ENCODE data around the gene ZCCHC24.

Gene ZCCHC24

GRCh38 chr10:79430936-79431335, 14.5 kb downstream of the ZCCHC24 start:
- no peak for ATAC-seq

GRCh38 chr10:79430325-79430905, 15.0 kb downstream of the ZCCHC24 start:
- ATAC-seq: no peak

- ATAC-seq: no peak
Measured at GRCh38 chr10:79429751-79430150, 15.7 kb downstream of the ZCCHC24 start.

GRCh38 chr10:79427965-79428364, 17.5 kb downstream of the ZCCHC24 start:
- no peak for ATAC-seq

GRCh38 chr10:79425074-79425532, 20.3 kb downstream of the ZCCHC24 start:
- no peak for ATAC-seq

GRCh38 chr10:79424221-79425073, 21.0 kb downstream of the ZCCHC24 start:
- no peak for ATAC-seq

- ATAC-seq: no peak
Measured at GRCh38 chr10:79422178-79422892, 23.1 kb downstream of the ZCCHC24 start.

GRCh38 chr10:79420974-79421688, 24.3 kb downstream of the ZCCHC24 start:
- no peak for ATAC-seq

- no peak for ATAC-seq
Measured at GRCh38 chr10:79418886-79419595, 26.4 kb downstream of the ZCCHC24 start.

- no peak for ATAC-seq
Measured at GRCh38 chr10:79418274-79418673, 27.1 kb downstream of the ZCCHC24 start.

GRCh38 chr10:79417731-79418130, 27.7 kb downstream of the ZCCHC24 start:
- ATAC-seq: no peak

GRCh38 chr10:79417266-79417665, 28.2 kb downstream of the ZCCHC24 start:
- no peak for ATAC-seq

- ATAC-seq: no peak
Measured at GRCh38 chr10:79416578-79417255, 28.7 kb downstream of the ZCCHC24 start.

- no peak for ATAC-seq
Measured at GRCh38 chr10:79415736-79416577, 29.5 kb downstream of the ZCCHC24 start.

GRCh38 chr10:79414714-79415113, 30.7 kb downstream of the ZCCHC24 start:
- ATAC-seq: no peak

- ATAC-seq: peak; percentile 23 to 45
Measured at GRCh38 chr10:79413196-79413595, 32.2 kb downstream of the ZCCHC24 start.

- no peak for ATAC-seq
Measured at GRCh38 chr10:79412516-79412915, 32.9 kb downstream of the ZCCHC24 start.

GRCh38 chr10:79411546-79412495, 33.6 kb downstream of the ZCCHC24 start:
- no peak for ATAC-seq

- ATAC-seq: no peak
Measured at GRCh38 chr10:79410315-79411094, 34.9 kb downstream of the ZCCHC24 start.
